Inflammatory macrophage treated with lipopolysaccharide for 1 hour (primary cell): Measurements from ENCODE around the gene CKM.
"Not testable (repeated sequence)": the region's sequence is repeated elsewhere in the genome, so short reads cannot be mapped to it uniquely, and the experiment has no call there.

Source experiments
- DNase-seq, 2 donors: peaks; one replicate each; pipeline ENCODE4 v3.0.0-alpha.2; 2020 to 2022

CKM gene

GRCh38 chr19:45280471-45280961, 42.2 kb downstream of the CKM start:
- peak; percentile 12 to 24 for DNase-seq

DNA sequence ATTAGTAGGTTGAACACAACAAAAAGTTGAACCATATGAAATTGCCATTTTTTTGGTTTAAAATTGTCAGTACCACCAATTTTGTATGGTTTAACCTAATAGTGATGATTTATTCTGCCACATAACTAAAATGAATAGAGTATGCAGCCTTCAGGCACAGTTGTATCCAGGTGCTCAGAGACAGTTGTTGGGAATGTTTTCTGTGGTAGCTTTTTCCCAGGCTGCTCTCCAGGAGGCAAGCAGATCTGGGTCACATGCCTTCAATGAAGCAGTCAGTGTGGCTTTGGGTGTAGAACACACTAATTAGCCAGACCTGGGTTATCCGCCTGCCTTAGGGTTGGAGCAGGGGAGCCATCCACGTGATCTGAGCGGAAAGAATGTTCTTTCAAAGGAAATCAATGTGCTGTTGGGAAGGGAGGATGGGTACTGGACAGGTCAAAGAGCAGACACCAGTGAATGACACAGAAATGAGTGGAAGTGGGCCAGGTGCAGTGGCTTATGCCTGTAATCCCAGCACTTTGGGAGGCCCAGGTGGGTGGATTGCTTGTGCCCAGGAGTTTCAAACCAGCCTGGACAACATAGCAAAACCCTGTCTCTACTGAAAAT, 43.0 kb downstream of the CKM start:
- no peak for DNase-seq

DNA sequence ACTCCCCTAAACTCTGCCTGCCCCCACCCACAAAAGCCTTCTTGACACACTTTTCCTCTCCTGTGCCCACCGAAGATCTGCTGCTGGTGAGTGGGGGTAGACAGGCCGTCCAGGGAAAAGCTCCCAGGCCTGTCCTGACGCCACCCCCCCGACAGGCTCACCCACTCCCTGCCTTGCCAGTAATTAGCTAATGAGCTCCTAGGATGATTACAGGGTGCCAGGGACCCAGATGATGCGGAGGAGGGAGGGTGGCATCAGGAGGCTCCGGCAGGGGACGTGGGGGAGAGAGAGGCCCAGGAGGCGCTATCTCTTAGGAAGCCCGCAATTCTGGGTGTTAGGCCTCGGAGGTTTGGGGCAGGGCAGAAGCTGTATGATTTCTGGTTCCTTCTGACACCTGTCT, 44.6 kb downstream of the CKM start:
- DNase-seq, result no peak

DNA sequence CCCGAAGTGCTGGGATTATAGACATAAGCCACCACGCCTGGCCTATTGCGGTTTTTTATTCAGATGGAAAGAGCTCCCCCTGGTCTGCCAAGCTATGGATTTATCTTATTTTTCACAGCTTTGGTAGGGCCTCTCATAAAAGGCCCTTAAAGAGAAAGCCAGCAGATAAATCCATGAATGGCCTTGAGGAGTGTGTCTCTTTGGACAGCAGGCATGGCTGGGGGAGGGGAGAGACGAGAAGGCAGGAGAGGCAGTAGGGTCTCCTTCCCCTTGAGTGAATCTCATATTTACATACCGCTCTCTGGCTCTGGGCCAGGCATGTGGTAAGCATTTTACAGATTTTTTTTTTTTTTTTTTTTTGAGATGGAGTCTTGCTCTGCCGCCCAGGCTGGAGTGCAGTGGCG, 46.4 kb downstream of the CKM start:
- DNase-seq, result no peak

DNA sequence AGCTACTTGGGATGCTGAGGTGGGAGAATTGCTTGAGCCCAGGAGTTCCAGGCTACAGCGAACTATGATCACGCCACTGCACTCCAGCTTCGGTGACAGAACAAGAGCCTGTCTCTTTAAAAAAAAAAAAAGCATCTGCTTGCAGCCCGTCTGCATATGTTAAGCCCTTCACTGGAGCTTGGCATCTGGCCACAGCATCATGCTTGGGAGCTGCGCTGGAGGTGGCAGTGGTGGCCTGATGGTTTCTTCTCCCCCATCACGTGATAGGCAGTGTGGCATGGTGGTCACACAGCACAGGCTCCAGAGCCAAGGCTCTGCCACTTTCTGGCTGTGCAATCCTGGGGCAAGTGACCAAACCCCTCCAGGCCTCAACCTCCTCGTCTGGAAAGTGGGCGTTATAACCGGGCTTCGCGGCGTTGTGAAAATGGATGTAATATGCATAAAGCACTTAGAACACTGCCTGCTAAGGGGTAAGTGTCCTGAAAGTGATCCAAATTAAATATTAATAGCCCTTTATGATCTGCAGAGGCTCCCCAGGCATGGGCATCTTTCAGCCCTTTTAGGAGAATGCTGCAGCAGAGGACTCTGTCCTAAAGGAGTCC, 47.2 kb downstream of the CKM start:
- DNase-seq, result no peak

- no peak for DNase-seq
These were observed 49.2 kb downstream of the CKM start for GRCh38 chr19:45273521-45273855.

DNA sequence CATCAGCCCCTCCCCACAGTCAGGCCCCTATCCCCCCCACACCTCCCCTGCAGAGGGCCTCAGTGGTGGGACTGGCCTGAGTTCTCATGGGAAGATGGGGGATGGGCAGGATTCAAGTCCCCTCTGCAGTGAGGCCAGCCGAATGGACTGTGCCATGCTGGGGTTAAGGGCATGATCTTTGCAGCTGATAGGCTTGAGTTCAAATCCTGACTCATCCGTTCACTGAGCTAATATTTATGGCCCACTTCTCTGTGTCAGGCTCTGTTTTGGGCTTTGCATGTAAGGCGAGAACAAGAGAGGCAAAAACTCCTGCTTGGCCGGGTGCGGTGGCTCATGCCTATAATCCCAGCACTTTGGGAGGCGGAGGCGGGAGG, 51.0 kb downstream of the CKM start:
- DNase-seq, result no peak

DNA sequence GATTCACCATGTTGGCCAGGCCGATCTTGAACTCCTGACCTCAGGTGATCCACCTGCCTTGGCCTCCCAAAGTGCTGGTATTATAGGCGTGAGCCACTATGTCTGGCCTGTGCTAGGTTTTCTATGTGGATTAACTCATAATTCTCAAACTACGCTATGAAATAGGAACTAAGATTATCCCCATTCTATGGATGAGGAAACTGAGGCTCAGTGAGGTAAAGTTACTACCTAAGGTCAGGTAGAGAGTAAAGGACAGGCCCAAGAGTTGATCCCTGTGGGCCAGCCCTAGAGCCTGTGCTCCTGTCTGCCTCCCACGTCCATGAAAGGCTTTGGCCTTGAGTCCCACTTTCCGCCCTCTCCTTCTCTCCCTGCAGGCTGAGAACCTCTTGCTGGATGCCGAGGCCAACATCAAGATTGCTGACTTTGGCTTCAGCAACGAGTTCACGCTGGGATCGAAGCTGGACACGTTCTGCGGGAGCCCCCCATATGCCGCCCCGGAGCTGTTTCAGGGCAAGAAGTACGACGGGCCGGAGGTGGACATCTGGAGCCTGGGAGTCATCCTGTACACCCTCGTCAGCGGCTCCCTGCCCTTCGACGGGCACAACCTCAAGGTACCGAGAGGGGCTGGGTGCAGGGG, 51.5 kb downstream of the CKM start:
- DNase-seq, result no peak

- not testable (repeated sequence) for DNase-seq
These were observed 52.7 kb downstream of the CKM start for GRCh38 chr19:45269939-45270338.

GRCh38 chr19:45267296-45267695, 55.4 kb downstream of the CKM start:
- no peak for DNase-seq

GRCh38 chr19:45265375-45265774, 57.3 kb downstream of the CKM start:
- DNase-seq, result no peak

- no peak for DNase-seq
These were observed 57.8 kb downstream of the CKM start for GRCh38 chr19:45264781-45265317.

DNA sequence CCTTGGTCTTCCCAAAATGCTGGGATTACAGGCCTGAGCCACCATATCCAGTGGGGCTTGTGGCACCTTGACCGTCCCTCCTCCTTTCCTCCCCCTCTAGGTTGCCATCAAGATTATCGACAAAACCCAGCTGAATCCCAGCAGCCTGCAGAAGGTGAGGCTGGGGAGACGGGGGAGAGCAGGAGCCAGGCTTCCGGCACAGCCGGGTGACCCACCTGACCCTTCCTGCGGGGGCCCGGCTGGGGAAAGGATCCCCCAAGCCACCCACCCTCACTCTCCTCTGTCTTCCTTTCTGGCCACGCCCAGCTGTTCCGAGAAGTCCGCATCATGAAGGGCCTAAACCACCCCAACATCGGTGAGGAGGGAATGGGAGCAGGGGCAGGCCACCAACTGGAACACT, 59.7 kb downstream of the CKM start:
- DNase-seq, result no peak

GRCh38 chr19:45262570-45262969, 60.1 kb downstream of the CKM start:
- no peak for DNase-seq

GRCh38 chr19:45258862-45259261, 63.8 kb downstream of the CKM start:
- no peak for DNase-seq

GRCh38 chr19:45256836-45257235, 65.8 kb downstream of the CKM start:
- DNase-seq, result no peak
